DND-41 (cell line): Measurements from ENCODE around the gene IGF2BP2.

Experiments used
- CTCF ChIP-seq: IDR thresholded peaks from 2 replicates; pipeline ENCODE4 v1.5.1; 2012; ENCODE audit warnings: borderline replicate concordance, low read length, moderate library complexity, mild to moderate bottlenecking; ENCODE audit not compliant: poor library complexity, severe bottlenecking; ENCODE audit errors: extremely low read depth
- EZH2 ChIP-seq: IDR thresholded peaks from 3 replicates; pipeline ENCODE4 v1.6.1; 2012; ENCODE audit warnings: borderline replicate concordance, low read depth, mild to moderate bottlenecking, moderate library complexity, low read length, inconsistent platforms; ENCODE audit not compliant: severe bottlenecking

- TF ChIP-seq CTCF (no peak), EZH2 (no peak)
Observed at GRCh38 chr3:185857208-185857607, 32.4 kb upstream of the IGF2BP2 start.
